ENCODE data around the gene ACLY. TPM values are rescaled to one million over a fixed set of nuclear protein-coding genes. Genes with fewer than 3 reads are reported as not detected.

ACLY gene
- total and polyA plus RNA-seq, 2 of the 13 experiments (the other 11 are each of a cell fraction or from before 2014, with no cell fraction given): 111 to 218 TPM

- H3K9ac ChIP-seq (ENCODE audit: insufficient read depth, low read depth, low read length): no peak overlapping the region
- no peaks in the 10 kb centered on the region for H3K79me2 ChIP-seq (ENCODE audit: insufficient read depth, low read length)
- POLR2A ChIA-PET: interaction anchor here (2.0 to 2.5 kb wide), 2 partner anchors 9 to 20 kb away, joined by 10 to 11 read pairs; partner anchors contain the start of gene ODAD4
- ATAC-seq (no peak), DNase-seq (ENCODE audit: low spot score) (no peak), FAIRE-seq (no peak)
- H3K4me1 ChIP-seq (ENCODE audit: insufficient read depth, low read length): peaks cover 49% of the 10 kb centered on the region
- TF ChIP-seq PHB2 (IDR thresholded peaks at IDR 0.05; ENCODE audit: partially characterized antibody) (no peak), TBX2 (CRISPR knock-in tag; IDR thresholded peaks at IDR 0.05; ENCODE audit: borderline replicate concordance) (0 out of 2 replicates have a peak, but pooled peaks have one; percentile 13)
- intact Hi-C loops (cut with micrococcal nuclease; ENCODE audit: unreplicated experiment) (no loop called here), in situ Hi-C loops (cut with HindIII; ENCODE audit: extremely low pct_ligation_motif_present, low pct_unique_long_range_greater_than_20kb) (no loop called here)
- WGBS (ENCODE audit: low lambda C conversion rate): 60% methylated on average over 6 of the region's 6 CpGs
- H3K4me3 ChIP-seq (replicated peaks in 1 of 3; ENCODE audit: insufficient read depth in 1 of 3, low read depth in 2 of 3, low read length in 3 of 3): no peak overlapping the region; a peak in 1 of 6 replicates
- CTCF ChIA-PET (ENCODE audit: low intra/inter-chr PET ratio, low total read pairs): no interaction called here
- H4K20me1 ChIP-seq (ENCODE audit: insufficient read depth, low read length): no peaks in the 10 kb centered on the region
- peak overlapping the region; percentile 10; the same call in 1 of the 2 replicates for H3K4me2 ChIP-seq (ENCODE audit: low read depth, low read length)
- no TSS peak for BruUV-seq (replicated peaks)
- no peak overlapping the region for H3K27ac ChIP-seq (ENCODE audit: extremely low read length, insufficient read depth, low read length)
- no peak overlapping the region for H2AFZ ChIP-seq (ENCODE audit: low read length)
- H3K36me3 ChIP-seq (replicated peaks in 1 of 2; ENCODE audit: control insufficient read depth in 1 of 2, insufficient read depth in 2 of 2, low read length in 2 of 2): no peaks in the 10 kb centered on the region
- no peaks in the 10 kb centered on the region for H3K9me3 ChIP-seq (ENCODE audit: low read length)
- H3K27me3 ChIP-seq (ENCODE audit: control insufficient read depth in 1 of 2, insufficient read depth in 2 of 2, low read length in 2 of 2): no peaks in the 10 kb centered on the region
These were observed 20.9 kb upstream of the ACLY start for GRCh38 chr17:41939693-41940090.

GRCh38 chr17:41939044-41939692 lies 20.4 kb upstream of the ACLY start:
- CTCF ChIA-PET (ENCODE audit: low intra/inter-chr PET ratio, low total read pairs): no interaction called here
- 61% methylated on average over 2 of the region's 4 CpGs for WGBS (ENCODE audit: low lambda C conversion rate)

More at GRCh38 chr17:41939044-41939692, 20.4 kb upstream of the ACLY start:
- intact Hi-C loops (cut with micrococcal nuclease; ENCODE audit: unreplicated experiment): no loop called here
- in situ Hi-C loops (cut with HindIII; ENCODE audit: extremely low pct_ligation_motif_present, low pct_unique_long_range_greater_than_20kb): no loop called here
- Histone ChIP-seq H3K4me2 (ENCODE audit: low read depth, low read length) (no peak overlapping the region), H3K27ac (ENCODE audit: extremely low read length, insufficient read depth, low read length) (no peak overlapping the region), H3K9ac (ENCODE audit: insufficient read depth, low read depth, low read length) (no peak overlapping the region), H2AFZ (ENCODE audit: low read length) (no peak overlapping the region), H3K79me2 (ENCODE audit: insufficient read depth, low read length) (no peaks in the 10 kb centered on the region), H3K4me1 (ENCODE audit: insufficient read depth, low read length) (peaks cover 44% of the 10 kb centered on the region), H3K9me3 (ENCODE audit: low read length) (no peaks in the 10 kb centered on the region), H3K27me3 (ENCODE audit: control insufficient read depth in 1 of 2, insufficient read depth in 2 of 2, low read length in 2 of 2) (no peaks in the 10 kb centered on the region), H3K36me3 (replicated peaks in 1 of 2; ENCODE audit: control insufficient read depth in 1 of 2, insufficient read depth in 2 of 2, low read length in 2 of 2) (no peaks in the 10 kb centered on the region), H3K4me3 (replicated peaks in 1 of 3; ENCODE audit: insufficient read depth in 1 of 3, low read depth in 2 of 3, low read length in 3 of 3) (no peak overlapping the region), H4K20me1 (ENCODE audit: insufficient read depth, low read length) (no peaks in the 10 kb centered on the region)
- no peak for ATAC-seq
- no peak for FAIRE-seq
- no peak for DNase-seq (ENCODE audit: low spot score)
- BruUV-seq (replicated peaks): no TSS peak
- POLR2A ChIA-PET: interaction anchor here (2.0 to 2.5 kb wide), 3 partner anchors 9 to 21 kb away, joined by 7 to 11 read pairs (median 10); partner anchors contain the start of genes ACLY and ODAD4
- no peak for TF ChIP-seq ZNF570 (CRISPR knock-in tag; IDR thresholded peaks at IDR 0.05; ENCODE audit: borderline replicate concordance)
- TF ChIP-seq FOXM1 (CRISPR knock-in tag; IDR thresholded peaks at IDR 0.05): no peak
- TF ChIP-seq MNT (IDR thresholded peaks at IDR 0.05): no peak

All from HepG2 (cell line).